ENCODE results near the gene LRRC10B. TPM values are rescaled to one million over a fixed set of nuclear protein-coding genes. Genes with fewer than 3 reads are reported as not detected.

LRRC10B gene
- total RNA-seq, 1 experiment from 2014 or later = 0.39 TPM

- Histone ChIP-seq H2AFZ (ENCODE audit: low read length) (no peak overlapping the region), H3K14ac (ENCODE audit: insufficient read depth, low read length) (no peak overlapping the region), H4K8ac (replicated peaks; ENCODE audit: insufficient read length, low read depth, low read length) (no peak overlapping the region), H2BK5ac (ENCODE audit: insufficient read length, low read length) (no peak overlapping the region), H3K23ac (ENCODE audit: insufficient read length, low read depth, low read length) (no peak overlapping the region), H3K4me2 (ENCODE audit: insufficient read depth, insufficient read length, low read length) (no peak overlapping the region), H2BK12ac (ENCODE audit: insufficient read length, low read depth, low read length) (no peak overlapping the region), H3K27me3 (ENCODE audit: insufficient read depth, low read length) (no peaks in the 10 kb centered on the region), H3K56ac (ENCODE audit: insufficient read length, low read depth, low read length) (no peak overlapping the region), H4K20me1 (ENCODE audit: control insufficient read depth, insufficient read depth, insufficient read length) (no peaks in the 10 kb centered on the region), H2BK15ac (ENCODE audit: low read depth, low read length) (no peak overlapping the region), H3K4me1 (ENCODE audit: insufficient read depth, low read length) (peaks cover 9% of the 10 kb centered on the region), H3K23me2 (ENCODE audit: insufficient read length, low read depth, low read length, poor library complexity, severe bottlenecking) (peaks cover 3% of the 10 kb centered on the region), H3K4ac (ENCODE audit: low read depth, low read length) (no peak overlapping the region), H3K79me2 (ENCODE audit: insufficient read depth, low read length) (no peaks in the 10 kb centered on the region), H2AK5ac (ENCODE audit: insufficient read length, low read length) (no peak overlapping the region), H4K91ac (ENCODE audit: insufficient read length, low read depth, low read length) (no peak overlapping the region), H3K9ac (ENCODE audit: extremely low read depth, insufficient read length, low read length) (no peak overlapping the region), H3K9me3 (ENCODE audit: control insufficient read depth, low read depth, low read length) (no peaks in the 10 kb centered on the region), H2BK20ac (ENCODE audit: low read depth, low read length, poor library complexity, severe bottlenecking) (no peak overlapping the region), H2BK120ac (ENCODE audit: low read depth, low read length, poor library complexity, severe bottlenecking) (no peak overlapping the region), H3T11ph (ENCODE audit: low read length) (no peak overlapping the region), H3K18ac (ENCODE audit: insufficient read length, low read depth, low read length) (no peak overlapping the region), H4K5ac (ENCODE audit: insufficient read length, low read depth, low read length) (no peak overlapping the region), H3K27ac (ENCODE audit: insufficient read length, low read depth, low read length) (no peak overlapping the region), H3K79me1 (ENCODE audit: insufficient read depth, low read depth, low read length, poor library complexity, severe bottlenecking) (no peaks in the 10 kb centered on the region)
- Mint-ChIP-seq H3K9me3 (no peaks in the 10 kb centered on the region), H3K4me1 (peaks cover 41 to 58% of the 10 kb centered on the region in 2 experiments), H3K27ac (no peak overlapping the region), H3K27me3 (ENCODE audit: low read depth) (no peaks in the 10 kb centered on the region; the same call in none of the 2 replicates), H3K36me3 (ENCODE audit: insufficient read depth in 1 of 3, low read depth in 3 of 3) (peaks cover 4 to 5% (median 4%) of the 10 kb centered on the region in 3 experiments; a peak in 3 of 7 replicates), H3K4me3 (no peak overlapping the region)
- WGBS (ENCODE audit: extremely low coverage, insufficient read length, low lambda C conversion rate) = no CpG with 5 or more reads among the region's 4 CpGs
- TF ChIP-seq CTCF (conservative IDR thresholded peaks at IDR 0.05) = no peak
- DNase-seq = no peak
These were observed 35.2 kb downstream of the LRRC10B start for GRCh38 chr11:61543606-61544306.
